GM23338 (cell line): ENCODE results near the gene EPB41L4A. TPM values are rescaled to one million over a fixed set of nuclear protein-coding genes. Genes with fewer than 3 reads are reported as not detected.

Experiments
- ATAC-seq: fragments of 200-7000 bp; cut with Tn5 transposase; 3 replicates; pipeline ENCODE4 v1.9.1; 2020
- DNase-seq: peaks from one replicate; pipeline ENCODE4 v3.0.0-alpha.2; 2015; ENCODE audit warnings: low spot score
- H2AFZ ChIP-seq: fragments of 200-600 bp; sonication (generic); 2 replicates; pipeline ENCODE4 v1.8.0; 2016; ENCODE audit warnings: antibody characterized with exemption, mild to moderate bottlenecking, moderate library complexity
- H3F3A ChIP-seq: fragments of 200-600 bp; sonication (generic); replicated peaks from 2 replicates; pipeline ENCODE4 v1.8.0; 2017; ENCODE audit warnings: antibody characterized with exemption, mixed run types, low read depth
- H3K27ac ChIP-seq: fragments of 200-600 bp; sonication (generic); 2 replicates; pipeline ENCODE4 v1.6.1; 2016; ENCODE audit warnings: low read depth
- H3K27me3 ChIP-seq: fragments of 200-600 bp; sonication (generic); 2 replicates; pipeline ENCODE4 v1.8.0; 2016; ENCODE audit warnings: mild to moderate bottlenecking, mixed run types, moderate library complexity; ENCODE audit not compliant: insufficient read depth
- H3K36me3 ChIP-seq: fragments of 200-600 bp; sonication (generic); 2 replicates; pipeline ENCODE4 v1.8.0; 2016; ENCODE audit warnings: mild to moderate bottlenecking; ENCODE audit not compliant: insufficient read depth
- H3K4me1 ChIP-seq: fragments of 200-600 bp; sonication (generic); 2 replicates; pipeline ENCODE4 v1.8.0; 2016; ENCODE audit warnings: mild to moderate bottlenecking, moderate library complexity; ENCODE audit not compliant: insufficient read depth
- H3K4me2 ChIP-seq: fragments of 200-600 bp; sonication (generic); 2 replicates; pipeline ENCODE4 v1.7.1; 2017; ENCODE audit warnings: mixed run types
- H3K4me3 ChIP-seq: fragments of 200-600 bp; sonication (generic); 2 replicates; pipeline ENCODE4 v1.6.1; 2016; ENCODE audit warnings: mixed run types
- H3K79me2 ChIP-seq: fragments of 200-600 bp; sonication (generic); replicated peaks from 2 replicates; pipeline ENCODE4 v1.8.0; 2017; ENCODE audit warnings: mild to moderate bottlenecking; ENCODE audit not compliant: insufficient read depth
- H3K9me2 ChIP-seq: fragments of 200-600 bp; sonication (generic); 2 replicates; pipeline ENCODE4 v1.8.0; 2017; ENCODE audit not compliant: insufficient read depth
- H4K20me1 ChIP-seq: fragments of 200-600 bp; sonication (generic); replicated peaks from 2 replicates; pipeline ENCODE4 v1.8.0; 2017; ENCODE audit warnings: mild to moderate bottlenecking; ENCODE audit not compliant: insufficient read depth
- H3K27ac Mint-ChIP-seq: 2 replicates; pipeline ENCODE4 v1.8.0; 2020; ENCODE audit warnings: inconsistent platforms, mild to moderate bottlenecking, moderate library complexity, mixed read lengths
- H3K27me3 Mint-ChIP-seq: 3 replicates; pipeline ENCODE4 v1.8.0; 2022; ENCODE audit warnings: low read depth, mild to moderate bottlenecking, moderate library complexity, mixed read lengths, inconsistent platforms; ENCODE audit not compliant: insufficient read depth, poor library complexity
- H3K36me3 Mint-ChIP-seq: 3 replicates; pipeline ENCODE4 v1.8.0; 2021; ENCODE audit warnings: low read depth, mild to moderate bottlenecking, inconsistent platforms, moderate library complexity, mixed read lengths
- H3K4me1 Mint-ChIP-seq: 3 replicates; pipeline ENCODE4 v1.8.0; 2020; ENCODE audit warnings: mild to moderate bottlenecking, inconsistent platforms, mixed read lengths
- H3K4me3 Mint-ChIP-seq: 3 replicates; pipeline ENCODE4 v1.8.0; 2021; ENCODE audit warnings: moderate library complexity, mild to moderate bottlenecking, inconsistent platforms, mixed read lengths
- H3K9me3 Mint-ChIP-seq: 3 replicates; pipeline ENCODE4 v1.8.0; 2020; ENCODE audit warnings: moderate library complexity, mild to moderate bottlenecking, inconsistent platforms, mixed read lengths
- CREB1 ChIP-seq: fragments of 250-450 bp; sonication (Bioruptor Pico); IDR thresholded peaks from 2 replicates; pipeline ENCODE4 v1.5.0; 2020; ENCODE audit warnings: low read depth, mild to moderate bottlenecking, moderate library complexity
- CTCF ChIP-seq, 2 experiments: fragments of 200-600 bp in 1 of 2; sonication (generic) in 1 of 2; conservative IDR thresholded peaks; 2 replicates each; pipeline versions ENCODE4 v1.5.1 to v1.6.1; 2016 to 2017; ENCODE audit warnings: antibody characterized with exemption in 2 of 2, low read depth in 2 of 2, mild to moderate bottlenecking in 2 of 2, moderate library complexity in 1 of 2
- ETS1 ChIP-seq: IDR thresholded peaks from 2 replicates; pipeline ENCODE4 v1.6.1; 2016; ENCODE audit warnings: antibody characterized with exemption
- EZH2 ChIP-seq: fragments of 200-600 bp; sonication (generic); IDR thresholded peaks from one replicate; pipeline ENCODE4 v1.8.0; 2017; ENCODE audit warnings: antibody characterized with exemption, mild to moderate bottlenecking, low read depth; ENCODE audit not compliant: unreplicated experiment
- EZH2phosphoT487 ChIP-seq: fragments of 200-600 bp; sonication (generic); IDR thresholded peaks from one replicate; pipeline ENCODE4 v1.8.1; 2018; ENCODE audit warnings: antibody characterized with exemption; ENCODE audit not compliant: unreplicated experiment
- JUNB ChIP-seq: IDR thresholded peaks from one replicate; pipeline ENCODE4 v1.6.1; 2016; ENCODE audit warnings: antibody characterized with exemption; ENCODE audit not compliant: unreplicated experiment
- POLR2AphosphoS5 ChIP-seq: IDR thresholded peaks from 2 replicates; pipeline ENCODE4 v1.6.1; 2016; ENCODE audit warnings: antibody characterized with exemption, low read depth
- STAT1 ChIP-seq: IDR thresholded peaks from one replicate; pipeline ENCODE4 v1.6.1; 2016; ENCODE audit warnings: antibody characterized with exemption; ENCODE audit not compliant: unreplicated experiment
- ZNF114 ChIP-seq: fragments of 250-450 bp; sonication (Bioruptor Pico); IDR thresholded peaks from 2 replicates; pipeline ENCODE4 v1.5.0; 2020; ENCODE audit warnings: mild to moderate bottlenecking, moderate library complexity
- ZNF331 ChIP-seq: fragments of 250-450 bp; sonication (Bioruptor Pico); IDR thresholded peaks from 2 replicates; pipeline ENCODE4 v1.5.0; 2020; ENCODE audit warnings: low read depth, mild to moderate bottlenecking, moderate library complexity
- ZNF462 ChIP-seq: fragments of 250-450 bp; sonication (Bioruptor Pico); IDR thresholded peaks from 2 replicates; pipeline ENCODE4 v1.5.0; 2020; ENCODE audit warnings: mild to moderate bottlenecking, moderate library complexity
- polyA plus RNA-seq: library from polyadenylated mRNA; unstranded; fragments of >200 nt; fragmentation: Nextera tagmentation; extraction: Ambion mirVana; gene quantifications from 2 replicates; pipeline ENCODE4 v1.2.1, GENCODE V29; 2016
- total RNA-seq: library from RNA; depleted of rRNA; stranded (reverse); fragments of >200 nt; shearing (Covaris generic); gene quantifications from 2 replicates; pipeline ENCODE4 v1.2.3, GENCODE V29; 2014

Gene EPB41L4A
- total and polyA plus RNA-seq, 2 experiments from 2014 or later: 5.7 to 6.0 TPM

GRCh38 chr5:112119508-112119907 lies 299.6 kb downstream of the EPB41L4A start:
- Histone ChIP-seq H3K27me3 (no peaks in the 10 kb centered on the region), H3K36me3 (no peaks in the 10 kb centered on the region), H3K9me2 (no peaks in the 10 kb centered on the region), H2AFZ (no peak overlapping the region), H3K4me2 (no peak overlapping the region), H4K20me1 (no peaks in the 10 kb centered on the region), H3K27ac (no peak overlapping the region), H3K4me1 (no peaks in the 10 kb centered on the region), H3K79me2 (no peaks in the 10 kb centered on the region), H3F3A (no peaks in the 10 kb centered on the region), H3K4me3 (no peak overlapping the region)
- peak; percentile 73 for ATAC-seq
- H3K27me3 Mint-ChIP-seq: no peaks in the 10 kb centered on the region
- 0 out of 2 replicates have a peak, but pooled peaks have one; percentile 20 for TF ChIP-seq ZNF462 (CRISPR knock-in tag)
- TF ChIP-seq CTCF (conservative IDR thresholded peaks at IDR 0.05; ENCODE audit: low read depth in 2 of 2): no peak
- no peaks in the 10 kb centered on the region for H3K9me3 Mint-ChIP-seq
- H3K4me1 Mint-ChIP-seq: no peaks in the 10 kb centered on the region; the same call in 2 of the 3 replicates
- no peak overlapping the region for H3K27ac Mint-ChIP-seq
- no peak overlapping the region for H3K4me3 Mint-ChIP-seq
- DNase-seq: peak; percentile 24
- no peaks in the 10 kb centered on the region for H3K36me3 Mint-ChIP-seq

- H2AFZ ChIP-seq: no peak overlapping the region
- H3K27me3 ChIP-seq: no peaks in the 10 kb centered on the region
- H3K4me2 ChIP-seq: no peak overlapping the region
- H3K9me2 ChIP-seq: no peaks in the 10 kb centered on the region
- H3K27ac ChIP-seq: no peak overlapping the region
- no peaks in the 10 kb centered on the region for H3K4me1 Mint-ChIP-seq
- H3K36me3 ChIP-seq: no peaks in the 10 kb centered on the region
- H4K20me1 ChIP-seq: no peaks in the 10 kb centered on the region
- H3K4me1 ChIP-seq: no peaks in the 10 kb centered on the region
- H3K4me3 Mint-ChIP-seq: no peak overlapping the region
- H3K27ac Mint-ChIP-seq: no peak overlapping the region
- H3K36me3 Mint-ChIP-seq: no peaks in the 10 kb centered on the region
- no peak overlapping the region for H3K4me3 ChIP-seq
- no peaks in the 10 kb centered on the region for H3K27me3 Mint-ChIP-seq
- DNase-seq (no peak), ATAC-seq (no peak)
- H3F3A ChIP-seq: no peaks in the 10 kb centered on the region
- H3K9me3 Mint-ChIP-seq: no peaks in the 10 kb centered on the region
- no peaks in the 10 kb centered on the region for H3K79me2 ChIP-seq
- TF ChIP-seq ETS1: no peak
- no peak for TF ChIP-seq EZH2phosphoT487
- no peak for TF ChIP-seq ZNF331
- no peak for TF ChIP-seq EZH2
- no peak for TF ChIP-seq JUNB
- no peak for TF ChIP-seq STAT1
- TF ChIP-seq ZNF114 (CRISPR knock-in tag): no peak
- TF ChIP-seq POLR2AphosphoS5: no peak
- TF ChIP-seq CREB1 (CRISPR knock-in tag): no peak
Observed at GRCh38 chr5:112117551-112117950, 301.5 kb downstream of the EPB41L4A start.
